Hematopoietic multipotent progenitor cell treated with erythropoietin and hydrocortisone succinate and interleukin-3 and kit ligand, for 15 days (in vitro differentiated cells): ENCODE data around the gene MPV17L.
"Not testable (repeated sequence)": the region's sequence is repeated elsewhere in the genome, so short reads cannot be mapped to it uniquely, and the experiment has no call there.

Source experiments
- DNase-seq: peaks from one replicate; pipeline ENCODE4 v3.0.0-alpha.2; 2015; ENCODE audit warnings: low spot score

Gene MPV17L

DNA sequence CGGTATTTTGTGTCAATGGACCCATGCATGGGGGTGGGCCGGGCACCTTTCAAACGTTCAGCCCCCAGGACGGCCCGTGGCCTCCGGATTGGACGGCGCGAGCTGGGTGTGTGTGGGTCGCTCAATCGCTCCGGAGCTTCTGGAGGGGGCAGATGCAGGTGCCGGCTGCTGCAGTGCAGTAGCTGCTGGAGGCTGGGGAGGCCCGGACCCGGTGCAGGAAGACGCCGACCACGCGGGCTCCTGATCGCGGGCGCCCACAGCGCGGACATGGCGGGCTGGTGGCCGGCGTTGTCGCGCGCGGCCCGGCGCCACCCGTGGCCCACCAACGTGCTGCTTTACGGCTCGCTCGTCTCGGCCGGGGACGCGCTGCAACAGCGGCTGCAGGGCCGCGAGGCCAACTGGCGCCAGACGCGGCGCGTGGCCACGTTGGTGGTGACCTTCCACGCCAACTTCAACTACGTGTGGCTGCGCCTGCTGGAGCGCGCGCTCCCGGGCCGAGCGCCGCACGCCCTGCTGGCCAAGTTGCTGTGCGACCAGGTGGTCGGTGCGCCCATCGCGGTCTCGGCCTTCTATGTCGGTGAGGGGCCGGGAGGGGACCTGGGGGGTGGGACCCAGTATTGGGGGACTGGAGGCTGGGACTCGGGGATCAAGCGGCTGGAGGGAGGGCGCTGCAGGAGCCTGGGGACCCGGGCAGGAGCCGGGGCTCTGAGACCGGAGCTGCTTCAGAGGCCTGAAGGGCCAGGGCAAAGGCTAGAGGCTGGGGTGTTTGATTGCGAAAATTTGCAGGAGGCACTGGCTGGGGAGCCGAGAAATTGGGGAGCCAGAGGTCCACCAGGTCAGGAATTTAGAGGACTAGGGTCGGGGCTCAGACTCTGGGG is at the start of gene MPV17L:
MPV17L (plus strand) TSS at position 124 of the 878 bp plus-strand sequence; CDS start at position 268, 144 bp downstream.
- not testable (repeated sequence) for DNase-seq

DNA sequence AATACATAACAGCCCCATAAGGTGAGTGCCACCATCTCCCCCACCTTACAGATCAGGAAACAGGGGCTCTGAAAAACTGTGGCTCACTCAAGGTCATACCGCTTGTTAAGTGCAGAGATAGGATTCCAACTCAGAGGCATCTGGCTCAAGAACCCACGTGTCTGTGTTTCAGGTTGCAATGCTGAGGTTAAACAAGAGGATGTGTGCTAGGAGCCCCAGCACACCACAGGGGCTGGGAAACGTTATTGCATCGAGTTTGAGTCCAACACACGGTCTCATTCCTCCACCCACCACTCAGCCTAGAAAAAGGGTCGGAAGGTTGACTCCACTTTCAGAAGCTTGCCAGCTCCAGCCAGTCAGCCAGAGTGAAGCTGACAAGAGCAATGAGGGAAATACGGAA is 46.8 kb upstream of the MPV17L start:
- not testable (repeated sequence) for DNase-seq

DNA sequence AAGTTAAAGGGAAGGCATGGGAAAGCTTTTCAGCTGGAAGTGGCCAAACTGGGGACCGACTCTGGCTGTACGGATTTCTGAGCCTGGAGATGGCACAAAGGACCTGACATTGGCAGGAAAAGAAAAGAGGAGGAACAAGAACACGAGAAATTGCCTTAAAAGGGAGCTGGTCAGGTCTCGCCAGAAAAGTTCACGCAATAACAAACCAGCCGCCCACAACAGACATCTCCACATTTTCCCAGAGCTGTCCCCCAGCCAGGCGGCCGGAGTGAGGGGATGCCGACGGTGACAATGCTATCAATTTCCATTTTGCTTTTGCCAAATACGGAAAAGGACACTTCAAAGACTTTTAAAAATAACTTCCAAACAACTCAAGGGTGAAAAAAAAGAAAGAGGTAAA is 44.3 kb upstream of the MPV17L start:
- not testable (repeated sequence) for DNase-seq

DNA sequence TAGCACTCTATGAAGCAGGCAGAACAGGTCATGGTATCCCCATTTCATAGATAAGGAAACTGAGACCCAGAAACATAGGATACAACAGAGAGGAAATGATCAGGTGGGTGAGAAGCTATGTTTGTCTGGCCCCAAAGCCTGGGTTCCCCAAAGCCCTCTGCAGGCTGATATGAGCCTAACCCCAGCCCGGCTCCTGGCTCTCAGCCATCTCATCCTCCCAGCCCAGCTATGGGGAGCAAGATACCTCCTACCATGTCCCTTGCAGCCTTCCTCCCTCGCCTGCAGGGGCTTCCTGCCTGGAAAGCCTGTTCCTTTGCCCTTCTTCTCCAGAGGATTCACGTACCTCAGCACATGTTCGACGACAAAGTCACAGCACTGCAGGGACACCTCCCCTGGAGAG is 43.8 kb upstream of the MPV17L start:
- DNase-seq, result not testable (repeated sequence)

DNA sequence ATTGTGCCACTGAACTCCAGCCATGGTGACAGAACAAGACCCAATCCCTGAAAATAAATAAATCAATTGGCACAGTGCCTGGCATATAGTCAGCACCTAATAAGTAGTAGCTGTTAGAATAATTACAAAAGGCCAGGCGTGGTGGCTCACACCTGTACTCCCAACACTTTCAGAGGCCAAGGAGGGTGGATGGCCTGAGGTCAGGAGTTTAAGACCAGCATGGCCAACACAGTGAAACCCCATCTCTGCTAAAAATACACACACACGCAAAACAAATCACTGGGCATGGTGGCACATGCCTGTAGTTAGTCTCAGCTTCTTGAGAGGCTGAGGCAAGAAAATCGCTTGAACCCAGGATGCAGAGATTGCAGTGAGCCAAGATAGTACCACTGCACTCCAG is 42.7 kb upstream of the MPV17L start:
- not testable (repeated sequence) for DNase-seq

DNA sequence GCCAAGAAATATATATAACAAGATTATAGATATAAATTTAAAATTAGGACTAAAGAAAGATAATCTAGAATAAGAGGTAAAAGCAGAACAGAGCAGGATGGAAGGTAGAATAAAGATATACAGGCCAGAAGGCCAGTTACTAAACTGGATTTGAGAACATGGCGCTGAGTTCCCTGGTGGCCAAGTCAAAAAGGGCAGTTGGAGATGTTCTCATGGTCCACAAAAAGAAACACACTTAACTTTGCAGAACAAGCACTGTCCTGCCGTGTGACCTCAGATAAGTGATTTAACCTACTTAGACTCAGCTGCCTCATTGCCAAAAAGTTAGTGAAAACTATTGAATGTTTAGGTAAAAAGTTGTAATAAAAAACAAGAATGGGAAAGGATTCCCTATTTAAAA is 40.7 kb upstream of the MPV17L start:
- not testable (repeated sequence) for DNase-seq

DNA sequence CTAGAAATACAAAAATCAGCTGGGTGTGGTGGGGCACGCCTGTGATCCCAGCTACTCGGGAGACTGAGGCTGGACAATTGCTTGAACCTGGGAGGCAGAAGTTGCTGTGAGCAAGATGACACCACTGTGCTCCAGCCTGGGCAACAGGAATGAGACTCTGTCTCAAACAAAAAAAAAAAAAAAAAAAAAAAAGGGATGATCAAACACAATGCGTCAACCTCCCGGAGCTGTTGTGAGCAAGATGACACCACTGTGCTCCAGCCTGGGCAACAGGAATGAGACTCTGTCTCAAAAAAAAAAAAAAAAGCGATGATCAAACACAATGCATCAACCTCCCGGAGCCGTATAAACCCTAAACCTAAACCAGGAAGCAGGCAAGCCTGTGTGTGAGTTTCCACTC is 38.1 kb upstream of the MPV17L start:
- DNase-seq, result not testable (repeated sequence)

DNA sequence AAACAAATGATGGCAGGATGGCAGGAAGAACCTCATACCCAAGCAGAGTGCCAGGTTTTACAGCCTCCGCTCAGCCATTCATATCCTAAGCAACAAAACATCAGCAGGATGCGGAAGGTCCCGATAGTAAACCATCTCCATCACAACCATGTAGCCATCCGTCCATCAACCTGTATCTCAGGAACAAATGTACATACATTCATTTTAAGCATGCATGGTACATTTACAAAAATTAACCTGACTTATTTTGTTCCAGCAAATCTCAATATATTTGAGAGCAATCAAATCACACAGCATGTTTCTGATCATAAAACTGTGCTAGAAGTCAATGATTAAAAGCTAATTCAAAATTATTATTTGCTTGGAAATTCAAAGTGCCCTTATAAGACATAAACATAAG is 17.4 kb upstream of the MPV17L start, which contains the start of gene NPIPA5:
NPIPA5 (minus strand) TSS at position 101 of the 400 bp plus-strand sequence; CDS start at position 101, 0 bp downstream.
- DNase-seq, result not testable (repeated sequence)

DNA sequence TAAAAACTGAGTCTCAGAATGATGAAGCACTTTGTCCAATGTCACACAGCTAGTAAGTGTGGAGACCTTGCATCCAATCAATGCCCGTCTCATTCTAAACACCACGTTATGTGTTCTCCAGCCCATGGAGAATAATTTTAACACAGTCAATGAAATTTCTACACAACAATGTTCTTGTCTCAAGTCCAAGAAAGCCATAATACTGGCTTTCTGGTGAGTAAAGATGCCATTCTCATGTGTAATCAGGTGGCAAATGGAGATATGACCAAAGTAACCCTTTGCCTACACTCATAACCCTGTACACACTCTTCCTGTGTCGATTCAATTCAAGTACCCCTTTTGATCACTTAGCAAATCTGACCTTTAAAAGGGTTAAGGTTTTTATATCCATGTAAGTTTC is 12.7 kb upstream of the MPV17L start:
- not testable (repeated sequence) for DNase-seq

DNA sequence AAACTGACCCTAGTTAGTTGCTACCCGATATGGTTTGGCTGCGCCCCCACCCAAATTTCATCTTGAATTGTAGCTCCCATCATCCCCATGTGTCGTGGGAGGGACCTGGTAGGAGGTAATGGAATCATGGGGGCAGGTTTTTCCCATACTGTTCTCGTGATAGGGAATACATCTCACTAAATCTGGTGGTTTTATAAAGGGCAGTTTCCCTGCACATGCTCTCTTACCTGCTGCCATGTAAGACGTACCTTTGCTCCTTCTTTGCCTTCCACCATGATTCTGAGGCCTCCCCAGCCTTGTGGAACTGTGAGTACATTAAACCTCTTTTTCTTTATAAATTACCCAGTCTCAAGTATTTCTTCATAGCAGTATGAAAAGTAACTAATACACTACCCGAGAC is 7.5 kb upstream of the MPV17L start:
- not testable (repeated sequence) for DNase-seq

DNA sequence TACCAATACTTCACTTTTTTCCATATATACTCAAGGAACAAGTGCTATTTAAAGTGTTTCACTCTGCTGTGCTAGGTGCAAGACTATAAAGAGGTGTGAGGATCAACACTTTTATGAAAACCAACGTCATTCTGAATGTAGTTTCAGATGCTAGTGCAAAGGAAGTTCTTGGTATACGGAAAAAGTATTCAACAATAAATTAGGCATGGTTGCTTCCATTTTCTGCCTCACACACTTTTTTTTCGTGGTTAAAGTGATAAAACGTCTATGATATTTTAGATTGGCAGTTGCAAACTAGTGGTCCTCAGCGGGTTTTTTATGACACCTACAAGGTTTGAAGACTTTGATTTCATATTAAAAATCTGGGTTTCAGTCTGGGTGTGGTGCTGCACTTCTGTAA is 5.6 kb upstream of the MPV17L start:
- not testable (repeated sequence) for DNase-seq

DNA sequence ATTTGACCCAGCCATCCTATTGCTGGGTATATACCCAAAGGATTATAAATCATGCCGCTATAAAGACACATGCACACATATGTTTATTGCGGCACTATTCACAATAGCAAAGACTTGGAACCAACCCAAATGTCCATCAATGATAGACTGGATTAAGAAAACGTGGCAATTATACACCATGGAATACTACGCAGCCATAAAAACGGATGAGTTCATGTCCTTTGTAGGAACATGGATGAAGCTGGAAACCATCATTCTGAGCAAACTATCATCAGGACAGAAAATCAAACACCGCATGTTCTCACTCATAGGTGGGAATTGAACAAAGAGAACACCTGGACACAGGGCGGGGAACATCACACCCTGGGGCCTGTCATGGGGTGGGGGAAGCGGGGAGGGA is 2.5 kb upstream of the MPV17L start:
- not testable (repeated sequence) for DNase-seq

DNA sequence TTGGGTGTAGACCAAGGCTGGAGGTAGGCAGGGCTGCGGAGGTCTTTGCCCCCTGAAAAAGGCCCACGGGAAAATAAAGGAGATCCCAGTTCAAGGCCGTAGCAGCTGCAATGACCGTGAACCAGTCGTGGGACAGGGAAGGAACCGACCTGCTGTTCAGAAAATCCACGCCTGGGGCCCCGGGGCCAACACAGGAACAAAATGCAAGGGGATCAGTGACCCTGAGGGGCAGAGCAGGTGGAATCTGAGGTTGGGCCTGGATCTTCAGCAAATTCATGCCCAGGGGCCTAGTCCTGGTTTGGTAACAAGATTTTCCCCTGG is 915 bp downstream of the MPV17L start:
- not testable (repeated sequence) for DNase-seq

DNA sequence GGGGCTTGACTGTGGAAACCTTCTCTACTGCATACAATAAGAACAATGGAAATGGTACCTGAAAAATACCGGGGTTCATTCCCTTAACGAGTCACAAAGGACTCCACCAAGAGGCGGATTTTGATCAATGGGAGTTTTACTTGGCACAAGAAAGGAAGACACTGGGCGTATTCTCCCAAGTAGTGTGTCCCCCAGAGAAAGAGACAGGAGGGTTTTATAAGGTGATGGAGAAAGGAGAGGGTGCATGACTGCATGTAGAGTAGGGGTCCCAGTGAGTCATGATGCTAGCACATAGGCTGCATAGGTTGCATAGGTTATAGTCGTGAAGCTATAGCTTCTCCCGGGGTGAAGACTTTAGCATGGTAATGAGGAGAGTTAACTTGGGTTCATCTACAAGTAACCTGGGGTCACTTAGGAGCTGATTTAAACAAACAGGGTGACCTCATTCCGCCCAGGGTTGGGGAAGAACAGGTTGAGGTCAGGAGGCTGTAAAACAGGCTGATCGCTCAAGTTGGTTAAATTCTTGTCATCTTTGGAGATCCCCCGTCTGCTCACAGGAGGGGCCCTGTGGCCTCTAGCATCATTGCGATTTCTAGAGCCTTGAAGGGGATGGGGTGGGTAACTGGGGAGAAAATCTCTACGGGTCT is 1.5 kb downstream of the MPV17L start:
- no peak for DNase-seq

DNA sequence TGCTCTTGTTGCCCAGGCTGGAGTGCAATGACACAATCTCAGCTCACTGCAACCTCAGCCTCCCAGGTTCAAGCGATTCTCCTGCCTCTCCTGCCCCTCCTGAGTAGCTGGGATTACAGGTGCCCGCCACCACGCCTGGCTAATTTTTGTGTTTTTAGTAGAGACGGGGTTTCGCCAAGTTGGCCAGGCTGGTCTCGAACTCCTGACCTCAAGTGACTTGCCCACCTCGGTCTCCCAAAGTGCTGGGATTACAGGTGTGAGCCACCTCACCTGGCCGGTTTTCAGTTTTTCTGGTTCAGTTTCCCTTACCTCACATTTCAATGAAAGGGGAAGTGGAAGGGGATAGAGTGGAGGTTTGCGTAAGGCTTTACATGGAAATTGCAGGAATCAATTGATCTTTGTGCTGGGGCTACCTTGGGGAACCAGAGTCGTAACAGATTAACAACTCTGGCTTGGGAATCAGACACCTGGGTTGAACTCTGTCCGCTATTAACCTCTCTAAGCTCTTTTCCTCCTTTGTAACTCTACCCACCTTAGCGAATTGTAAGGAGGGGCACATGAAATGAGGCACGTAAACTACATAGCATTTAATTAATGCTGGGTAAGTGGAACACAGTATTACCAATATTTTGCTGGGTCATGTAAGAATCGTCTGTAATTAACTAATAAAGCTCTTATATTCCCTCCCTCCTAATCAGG is 3.2 kb downstream of the MPV17L start:
- DNase-seq, result no peak

DNA sequence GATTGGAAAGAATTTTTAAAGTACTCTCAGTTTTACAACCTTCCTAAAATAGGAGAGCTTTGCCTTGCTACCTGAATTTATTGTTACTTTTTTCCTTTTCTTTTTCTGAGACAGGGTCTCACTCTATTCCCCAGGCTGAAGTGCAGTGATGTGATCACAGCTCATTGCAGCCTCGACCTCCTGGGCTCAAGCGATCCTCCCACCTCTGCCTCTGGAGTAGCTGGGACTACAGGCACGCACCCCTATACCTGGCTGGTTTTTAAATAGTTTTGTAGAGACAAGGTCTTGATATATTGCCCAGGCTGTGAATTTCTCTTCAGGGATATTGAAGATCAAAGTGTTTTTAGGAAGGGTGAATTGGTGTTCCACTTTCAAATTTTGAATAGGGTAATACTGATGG is 3.8 kb downstream of the MPV17L start:
- DNase-seq, result no peak

DNA sequence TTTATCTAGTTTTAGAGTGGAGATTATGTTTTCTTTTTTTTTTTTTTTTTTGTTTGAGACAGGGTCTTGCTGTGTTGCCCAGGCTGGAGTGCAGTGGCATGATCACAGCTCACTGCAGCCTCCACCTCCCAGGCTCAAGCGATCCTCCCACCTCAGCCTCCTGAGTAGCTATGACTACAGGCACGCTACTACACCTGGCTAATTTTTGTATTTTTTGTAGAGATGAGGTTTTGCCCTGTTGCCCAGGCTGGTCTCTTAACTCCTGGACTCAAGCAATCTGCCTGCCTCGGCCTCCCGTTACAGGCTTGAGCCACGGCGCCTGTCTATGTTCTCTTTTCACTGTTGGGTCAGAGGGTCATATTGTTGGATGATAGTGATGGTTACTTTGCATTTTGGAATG is 4.8 kb downstream of the MPV17L start:
- not testable (repeated sequence) for DNase-seq

DNA sequence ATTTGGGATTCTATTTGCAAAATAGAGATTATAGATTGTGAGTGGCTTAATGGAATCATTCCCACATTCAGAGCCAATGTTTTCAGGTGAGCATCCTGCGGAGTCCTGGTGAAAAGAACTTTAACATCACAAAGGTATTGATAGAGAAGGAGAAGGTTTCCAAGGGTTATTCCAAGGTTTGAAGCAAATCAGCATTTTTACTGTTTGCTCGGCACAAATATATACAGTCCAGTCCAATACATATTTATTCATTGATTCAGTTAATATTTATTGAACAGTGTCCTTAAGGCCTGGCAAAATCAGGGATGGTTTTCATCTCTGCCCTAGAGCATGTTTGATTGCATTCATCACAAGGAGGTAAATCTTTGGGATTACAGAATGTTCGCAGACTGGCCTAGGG is 6.4 kb downstream of the MPV17L start:
- DNase-seq, result no peak

DNA sequence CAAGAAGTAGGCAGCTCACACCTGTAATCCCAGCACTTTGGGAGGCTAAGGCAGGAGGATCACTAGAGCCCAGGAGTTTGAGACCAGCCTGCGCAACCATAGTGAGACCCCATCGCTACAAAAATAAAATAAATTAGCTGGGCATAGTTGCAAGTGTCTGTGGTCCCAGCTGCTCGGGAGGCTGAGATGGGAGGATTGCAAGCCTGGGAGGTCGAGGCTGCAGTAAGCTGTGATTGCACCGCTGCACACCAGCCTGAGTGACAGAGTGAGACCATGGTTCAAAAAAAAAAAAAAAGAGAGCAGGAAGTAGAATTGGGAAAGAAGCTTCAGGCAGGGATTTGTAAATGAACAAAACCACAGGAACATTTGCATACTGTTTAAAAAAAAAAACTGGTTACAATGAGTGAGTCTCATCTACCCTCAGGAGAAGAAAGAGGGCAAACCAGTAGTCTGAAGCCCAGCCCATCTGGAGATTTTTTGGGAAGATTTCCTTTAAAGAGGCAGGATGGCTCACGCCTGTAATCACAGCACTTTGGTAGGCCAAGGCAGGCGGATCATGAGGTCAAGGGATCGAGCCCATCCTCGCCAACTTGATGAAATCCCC is 7.9 kb downstream of the MPV17L start:
- DNase-seq, result no peak

DNA sequence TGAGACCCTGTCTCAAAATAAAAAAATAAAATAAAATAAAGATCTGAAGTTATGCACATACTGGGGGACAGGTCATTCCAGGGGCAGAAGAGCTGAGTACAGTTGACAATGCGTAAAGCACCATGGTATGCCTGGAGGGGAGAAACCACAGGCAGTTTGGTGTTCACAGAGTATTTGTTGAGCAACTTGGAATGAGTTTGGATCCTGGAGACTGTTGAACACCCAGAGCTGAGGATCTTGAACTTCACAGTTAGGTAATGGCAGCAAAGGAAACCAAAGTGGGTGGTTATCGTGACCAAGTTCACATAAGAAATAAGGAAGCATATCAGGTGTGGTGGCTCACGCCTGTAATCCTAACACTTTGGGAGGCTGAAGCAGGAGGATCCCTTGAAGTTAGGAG is 8.5 kb downstream of the MPV17L start:
- DNase-seq, result not testable (repeated sequence)

DNA sequence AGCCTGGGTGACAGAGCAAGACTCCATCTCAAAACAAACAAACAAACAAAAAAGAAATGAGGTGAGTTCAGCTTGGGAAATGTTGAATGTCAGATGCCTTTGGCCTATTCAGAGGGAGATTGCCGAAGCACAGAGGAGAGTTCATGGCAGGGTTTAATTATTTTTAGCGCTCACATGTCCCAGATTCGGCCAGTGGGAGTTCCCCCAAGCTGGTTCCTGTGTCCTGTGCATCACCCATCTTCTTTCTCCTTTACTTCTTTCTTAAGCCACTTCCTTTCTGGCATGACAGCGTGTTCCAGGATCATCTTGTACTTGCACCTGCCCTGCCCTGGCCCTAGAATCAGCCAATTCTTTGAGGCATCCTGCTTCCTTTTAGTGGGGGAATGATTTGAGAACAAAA is 9.2 kb downstream of the MPV17L start:
- DNase-seq, result no peak

DNA sequence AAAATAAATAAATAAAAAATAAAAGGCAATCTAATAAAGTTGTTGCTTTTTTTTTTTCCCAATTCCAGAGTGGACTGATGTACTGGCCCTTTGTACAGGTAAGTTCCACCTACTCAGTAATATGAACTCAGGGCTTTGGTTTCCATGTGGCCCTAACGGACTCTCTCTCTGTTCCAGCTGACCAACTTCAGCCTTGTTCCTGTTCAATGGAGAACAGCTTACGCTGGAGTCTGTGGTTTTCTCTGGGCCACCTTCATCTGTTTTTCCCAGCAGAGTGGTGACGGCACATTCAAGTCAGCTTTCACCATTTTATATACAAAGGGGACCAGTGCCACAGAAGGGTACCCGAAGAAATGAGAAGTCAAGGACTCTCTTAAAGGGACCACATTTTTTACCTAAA is 12.2 kb downstream of the MPV17L start:
- DNase-seq, result not testable (repeated sequence)
